A549 (cell line): Measurements from ENCODE around the gene ADORA3. TPM values are rescaled to one million over a fixed set of nuclear protein-coding genes. Genes with fewer than 3 reads are reported as not detected.

ENCODE experiments used
- ATAC-seq, 2 experiments: fragments of 200-7000 bp in 1 of 2; fragments of >200 bp in 1 of 2; cut with Nextera tagmentation in 1 of 2; cut with Tn5 transposase in 1 of 2; 3 replicates each; pipeline versions ENCODE4 v1.8.0 to v1.9.1; 2018 to 2020; ENCODE audit warnings: mild to moderate bottlenecking in 1 of 2, moderate library complexity in 1 of 2
- CTCF ChIA-PET: fragments of 300-600 bp; sonication (Branson Sonifier 250); formaldehyde crosslinking; extraction: SDS; loops from one replicate; lab custom pipeline; 2021; ENCODE audit warnings: antibody characterized with exemption, inconsistent platforms; lab: Yijun Ruan, JAX
- POLR2A ChIA-PET: fragments of 350-600 bp; formaldehyde crosslinking; extraction: SDS; loops from one replicate; lab custom pipeline; 2021; ENCODE audit warnings: antibody characterized with exemption, inconsistent platforms; lab: Yijun Ruan, JAX
- DNase-seq, 2 experiments: peaks; one replicate each; pipeline versions ENCODE4 v3.0.0 to v3.0.0-alpha.2; 2011 to 2016; ENCODE audit warnings: low read depth in 1 of 2, low spot score in 1 of 2
- FAIRE-seq: peaks from 2 replicates; lab custom pipeline; 2011; peaks lifted over from hg19 to GRCh38; lab: Jason Lieb, UNC
- H3K27ac ChIP-seq, 2 experiments: fragments of >200 bp; sonication (Bioruptor Twin); formaldehyde crosslinking; 3 replicates each; pipeline ENCODE4 v1.5.1; 2016 to 2017
- H3K4me1 ChIP-seq: fragments of >200 bp; sonication (Bioruptor Twin); formaldehyde crosslinking; 3 replicates; pipeline ENCODE4 v1.6.1; 2016
- H3K4me2 ChIP-seq: fragments of >200 bp; sonication (Bioruptor Twin); formaldehyde crosslinking; 3 replicates; pipeline ENCODE4 v1.6.1; 2016
- H3K4me3 ChIP-seq: fragments of >200 bp; sonication (Bioruptor Twin); formaldehyde crosslinking; 3 replicates; pipeline ENCODE4 v1.5.1; 2016
- H3K9me3 ChIP-seq: fragments of >200 bp; sonication (Bioruptor Twin); formaldehyde crosslinking; 3 replicates; pipeline ENCODE4 v1.6.1; 2016
- BHLHE40 ChIP-seq: IDR thresholded peaks from 2 replicates; pipeline ENCODE4 v1.6.1; 2012; ENCODE audit warnings: low read depth, low read length, inconsistent platforms
- CHD4 ChIP-seq: fragments of 200-600 bp; sonication (generic); IDR thresholded peaks from 2 replicates; pipeline ENCODE4 v1.6.1; 2016; ENCODE audit warnings: antibody characterized with exemption, mild to moderate bottlenecking, borderline replicate concordance
- EHMT2 ChIP-seq: fragments of 200-600 bp; sonication (generic); IDR thresholded peaks from 2 replicates; pipeline ENCODE4 v1.6.1; 2016; ENCODE audit warnings: antibody characterized with exemption, low read depth, mild to moderate bottlenecking, moderate library complexity
- ELK1 ChIP-seq: fragments of 150-350 bp; IDR thresholded peaks from 2 replicates; pipeline ENCODE4 v1.6.1; 2014; ENCODE audit warnings: low read depth, mild to moderate bottlenecking, low read length
- FOSB ChIP-seq: fragments of 250-450 bp; sonication (Bioruptor Pico); IDR thresholded peaks from 2 replicates; pipeline ENCODE4 v1.5.0; 2020; ENCODE audit warnings: mild to moderate bottlenecking, moderate library complexity
- FOSL2 ChIP-seq, 2 experiments: fragments of 450-650 bp in 1 of 2; fragments of >200 bp in 1 of 2; sonication (Bioruptor Twin) in 1 of 2; formaldehyde crosslinking; IDR thresholded peaks; 2 replicates each; pipeline versions ENCODE4 v1.5.0 to v1.6.1; 2016 to 2020; ENCODE audit warnings: mild to moderate bottlenecking in 1 of 2, moderate library complexity in 1 of 2
- HEYL ChIP-seq: fragments of 250-450 bp; sonication (Bioruptor Pico); IDR thresholded peaks from 2 replicates; pipeline ENCODE4 v1.8.0; 2021; ENCODE audit warnings: mild to moderate bottlenecking, moderate library complexity
- JUN ChIP-seq, 2 experiments: fragments of >200 bp; sonication (Bioruptor Twin); formaldehyde crosslinking; IDR thresholded peaks; 2 replicates in 1 of 2; 3 replicates in 1 of 2; pipeline ENCODE4 v1.6.1; 2016 to 2017
- JUNB ChIP-seq: fragments of >200 bp; sonication (Bioruptor Twin); formaldehyde crosslinking; IDR thresholded peaks from 2 replicates; pipeline ENCODE4 v1.6.1; 2016
- KDM1A ChIP-seq: fragments of 200-600 bp; sonication (generic); IDR thresholded peaks from 2 replicates; pipeline ENCODE4 v1.6.1; 2016; ENCODE audit warnings: low read depth, mild to moderate bottlenecking
- KDM5A ChIP-seq: fragments of 200-600 bp; sonication (generic); IDR thresholded peaks from 2 replicates; pipeline ENCODE4 v1.6.1; 2016; ENCODE audit warnings: antibody characterized with exemption, mild to moderate bottlenecking
- MAFK ChIP-seq: fragments of 450-650 bp; IDR thresholded peaks from 2 replicates; pipeline ENCODE4 v1.6.1; 2014; ENCODE audit not compliant: partially characterized antibody
- NFE2L2 ChIP-seq: fragments of 150-350 bp; conservative IDR thresholded peaks from 2 replicates; pipeline ENCODE4 v1.6.1; 2014; ENCODE audit warnings: low read length
- RARB ChIP-seq: fragments of 250-450 bp; sonication (Bioruptor Pico); IDR thresholded peaks from 2 replicates; pipeline ENCODE4 v1.8.0; 2021; ENCODE audit warnings: mild to moderate bottlenecking, moderate library complexity
- RFX5 ChIP-seq: fragments of 450-650 bp; IDR thresholded peaks from 2 replicates; pipeline ENCODE4 v1.7.1; 2014; ENCODE audit warnings: antibody characterized with exemption, mild to moderate bottlenecking, moderate library complexity
- SMC3 ChIP-seq: fragments of >200 bp; sonication (Bioruptor Twin); formaldehyde crosslinking; IDR thresholded peaks from 3 replicates; pipeline ENCODE4 v1.6.1; 2018; ENCODE audit warnings: inconsistent platforms
- SREBF2 ChIP-seq: fragments of 450-650 bp; IDR thresholded peaks from 2 replicates; pipeline ENCODE4 v1.6.1; 2014; ENCODE audit warnings: mild to moderate bottlenecking, moderate library complexity
- TP53 ChIP-seq: fragments of 250-450 bp; sonication (Bioruptor Pico); IDR thresholded peaks from 2 replicates; pipeline ENCODE4 v1.5.0; 2021; ENCODE audit warnings: mild to moderate bottlenecking, moderate library complexity
- whole genome bisulfite sequencing: methylation state at CpG from one replicate; pipeline ENCODE4 v1.1.6; 2017; ENCODE audit errors: missing lambda C conversion rate; 5-methylcytosine and 5-hydroxymethylcytosine counted together
- polyA minus RNA-seq: library from RNA; depleted of rRNA, polyadenylated mRNA; stranded (reverse); fragments of >200 nt; gene quantifications from 2 replicates; pipeline ENCODE4 v1.2.3, GENCODE V29; 2011; rRNA and poly(A)+ RNA removed
- polyA plus RNA-seq, 4 experiments: library from polyadenylated mRNA; depleted of rRNA in 3 of 4; stranded (reverse); fragments of >200 nt; fragmentation: RNase III in 1 of 4; extraction: RNeasy Plus Mini Kit Qiagen cat#74134 plus additional on column Dnase treatment in 1 of 4; gene quantifications; 2 replicates in 3 of 4; 3 replicates in 1 of 4; pipeline ENCODE4 v1.2.3, GENCODE V29; 2011 to 2017
- TF ChIP-seq, protein P1 (sequence below): fragments of >200 bp; sonication (Bioruptor Twin); formaldehyde crosslinking; IDR thresholded peaks from 3 replicates; pipeline ENCODE4 v1.6.1; 2016
- TF ChIP-seq, protein P2 (sequence below): fragments of 250-450 bp; sonication (Bioruptor Pico); IDR thresholded peaks from 2 replicates; pipeline ENCODE4 v1.5.0; 2020; ENCODE audit warnings: low read depth, mild to moderate bottlenecking, moderate library complexity
- TF ChIP-seq, protein P3 (sequence below): fragments of >200 bp; sonication (Bioruptor Twin); formaldehyde crosslinking; IDR thresholded peaks from 2 replicates; pipeline ENCODE4 v1.6.1; 2016

Gene ADORA3
- polyA plus RNA-seq (2011; rRNA removed) (not detected in 2 replicates), polyA plus RNA-seq (2017; fragmentation: RNase III; extraction: RNeasy Plus Mini Kit Qiagen cat#74134 plus additional on column Dnase treatment) (not detected in 3 replicates), polyA minus RNA-seq (not detected in 2 replicates)
- not detected in 2 replicates for polyA plus RNA-seq (2012; cell fraction: cytosol; rRNA removed)
- polyA plus RNA-seq (2012; cell fraction: nucleus; rRNA removed) = not detected in 2 replicates

- FAIRE-seq = no peak
- ChIA-PET CTCF (interaction anchor here (2.5 kb wide), 1 partner anchor 266 kb away, joined by 10 read pairs; no protein-coding TSS in a partner anchor), POLR2A (no interaction called here)
- no peak for TF ChIP-seq CHD4
- no peak for TF ChIP-seq NFE2L2
- no peak for TF ChIP-seq SMC3
- TF ChIP-seq ELK1 = no peak
- TF ChIP-seq JUN (IDR thresholded peaks at IDR 0.05) = no peak
- TF ChIP-seq MAFK = no peak
- TF ChIP-seq, protein P1, sequence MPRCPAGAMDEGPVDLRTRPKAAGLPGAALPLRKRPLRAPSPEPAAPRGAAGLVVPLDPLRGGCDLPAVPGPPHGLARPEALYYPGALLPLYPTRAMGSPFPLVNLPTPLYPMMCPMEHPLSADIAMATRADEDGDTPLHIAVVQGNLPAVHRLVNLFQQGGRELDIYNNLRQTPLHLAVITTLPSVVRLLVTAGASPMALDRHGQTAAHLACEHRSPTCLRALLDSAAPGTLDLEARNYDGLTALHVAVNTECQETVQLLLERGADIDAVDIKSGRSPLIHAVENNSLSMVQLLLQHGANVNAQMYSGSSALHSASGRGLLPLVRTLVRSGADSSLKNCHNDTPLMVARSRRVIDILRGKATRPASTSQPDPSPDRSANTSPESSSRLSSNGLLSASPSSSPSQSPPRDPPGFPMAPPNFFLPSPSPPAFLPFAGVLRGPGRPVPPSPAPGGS = no peak
- no peak for TF ChIP-seq KDM5A
- no peak for TF ChIP-seq TP53 (CRISPR knock-in tag)
- no peak for TF ChIP-seq FOSB (CRISPR knock-in tag)
- TF ChIP-seq, protein P2, sequence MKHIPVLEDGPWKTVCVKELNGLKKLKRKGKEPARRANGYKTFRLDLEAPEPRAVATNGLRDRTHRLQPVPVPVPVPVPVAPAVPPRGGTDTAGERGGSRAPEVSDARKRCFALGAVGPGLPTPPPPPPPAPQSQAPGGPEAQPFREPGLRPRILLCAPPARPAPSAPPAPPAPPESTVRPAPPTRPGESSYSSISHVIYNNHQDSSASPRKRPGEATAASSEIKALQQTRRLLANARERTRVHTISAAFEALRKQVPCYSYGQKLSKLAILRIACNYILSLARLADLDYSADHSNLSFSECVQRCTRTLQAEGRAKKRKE = no peak
- Histone ChIP-seq H3K9me3 (no peaks in the 10 kb centered on the region), H3K27ac (no peak within 1 kb of the TSS), H3K4me2 (no peak within 1 kb of the TSS), H3K4me3 (no peak within 1 kb of the TSS), H3K4me1 (peaks cover 8% of the 10 kb centered on the region)
- no peak for ATAC-seq
- no peak for DNase-seq
- WGBS = 8% methylated on average over 3 of the region's 4 CpGs
These were observed at the start of gene ADORA3, which contains the start of gene TMIGD3 for GRCh38 chr1:111503585-111504060. ADORA3 (minus strand) TSS chr1:111503633; CDS start chr1:111503354, 279 bp downstream. TMIGD3 (minus strand) TSS chr1:111503633; CDS start chr1:111503354, 279 bp downstream.

DNA sequence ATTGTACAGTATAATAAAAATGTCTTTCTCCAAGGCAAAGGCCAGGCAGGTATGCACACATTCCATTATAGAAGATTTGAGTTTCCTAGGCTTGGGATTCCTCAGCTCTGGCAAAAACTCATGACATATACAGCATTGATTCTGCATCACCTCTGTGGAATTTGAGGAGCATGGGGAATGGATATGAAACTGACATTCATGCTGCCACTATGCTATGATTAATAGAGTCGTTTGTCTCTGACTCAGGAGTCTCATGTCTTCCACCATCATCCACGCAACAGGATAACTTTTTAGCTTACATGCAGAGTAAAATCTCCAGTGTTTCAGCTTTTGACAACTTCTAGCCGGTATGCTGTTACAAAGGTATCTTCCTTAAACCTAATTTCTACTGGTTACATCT is 49.8 kb upstream of the ADORA3 start:
- CTCF ChIA-PET = interaction anchor here (1.0 to 2.1 kb wide), 2 partner anchors 46 to 96 kb away, joined by 3 to 6 read pairs; no protein-coding TSS in a partner anchor
- POLR2A ChIA-PET = interaction anchor here (0.7 kb wide), 1 partner anchor 12 kb away, joined by 3 read pairs; no protein-coding TSS in a partner anchor
- ATAC-seq (peak; percentile 70 to 76), DNase-seq (peak in 1 of 2 experiments; percentile 19), FAIRE-seq (no peak)
- H3K4me3 ChIP-seq = no peak overlapping the region
- 21% methylated on average over 3 of the region's 3 CpGs for WGBS
- TF ChIP-seq FOSL2 (IDR thresholded peaks at IDR 0.05) = 0 out of 2 replicates have a peak, but pooled peaks have one; percentile 21
- peak; percentile 29; the same call in 1 of the 2 replicates for TF ChIP-seq FOSL2 (CRISPR knock-in tag; IDR thresholded peaks at IDR 0.05)
- TF ChIP-seq, protein P3, sequence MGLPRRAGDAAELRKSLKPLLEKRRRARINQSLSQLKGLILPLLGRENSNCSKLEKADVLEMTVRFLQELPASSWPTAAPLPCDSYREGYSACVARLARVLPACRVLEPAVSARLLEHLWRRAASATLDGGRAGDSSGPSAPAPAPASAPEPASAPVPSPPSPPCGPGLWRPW = no peak
- TF ChIP-seq RARB (CRISPR knock-in tag) = no peak
- no peak for TF ChIP-seq SREBF2
- no peak for TF ChIP-seq TP53 (CRISPR knock-in tag)
- no peak for TF ChIP-seq BHLHE40
- peak; percentile 35; the same call in 1 of the 2 replicates for TF ChIP-seq JUNB
- no peak for TF ChIP-seq EHMT2
- H3K4me2 ChIP-seq = 0 out of 3 replicates have a peak overlapping the region, but pooled peaks have one; percentile 19
- peaks cover 2% of the 10 kb centered on the region; the same call in 1 of the 3 replicates for H3K4me1 ChIP-seq
- H3K27ac ChIP-seq = peak overlapping the region in 1 of 2 experiments; percentile 18; a peak in 1 of 6 replicates
- H3K9me3 ChIP-seq = no peaks in the 10 kb centered on the region

- H3K4me3 ChIP-seq = no peak overlapping the region
- H3K27ac ChIP-seq = no peak overlapping the region
- ATAC-seq = no peak
- FAIRE-seq = no peak
- no peak overlapping the region for H3K4me2 ChIP-seq
- TF ChIP-seq RFX5 = no peak
- no peak for TF ChIP-seq KDM1A
- no peak for TF ChIP-seq HEYL (CRISPR knock-in tag)
- ChIA-PET CTCF (interaction anchor here (2.1 kb wide), 1 partner anchor 45 kb away, joined by 6 read pairs; no protein-coding TSS in a partner anchor), POLR2A (interaction anchor here (0.7 kb wide), 1 partner anchor 11 kb away, joined by 3 read pairs; no protein-coding TSS in a partner anchor)
- no peak for DNase-seq
- no peaks in the 10 kb centered on the region for H3K9me3 ChIP-seq
- H3K4me1 ChIP-seq = peaks cover 2% of the 10 kb centered on the region; the same call in 1 of the 3 replicates
These were observed 49.2 kb upstream of the ADORA3 start for GRCh38 chr1:111552587-111552986.
